ENCODE data around the gene KIAA1217.

The KIAA1217 gene

DNA sequence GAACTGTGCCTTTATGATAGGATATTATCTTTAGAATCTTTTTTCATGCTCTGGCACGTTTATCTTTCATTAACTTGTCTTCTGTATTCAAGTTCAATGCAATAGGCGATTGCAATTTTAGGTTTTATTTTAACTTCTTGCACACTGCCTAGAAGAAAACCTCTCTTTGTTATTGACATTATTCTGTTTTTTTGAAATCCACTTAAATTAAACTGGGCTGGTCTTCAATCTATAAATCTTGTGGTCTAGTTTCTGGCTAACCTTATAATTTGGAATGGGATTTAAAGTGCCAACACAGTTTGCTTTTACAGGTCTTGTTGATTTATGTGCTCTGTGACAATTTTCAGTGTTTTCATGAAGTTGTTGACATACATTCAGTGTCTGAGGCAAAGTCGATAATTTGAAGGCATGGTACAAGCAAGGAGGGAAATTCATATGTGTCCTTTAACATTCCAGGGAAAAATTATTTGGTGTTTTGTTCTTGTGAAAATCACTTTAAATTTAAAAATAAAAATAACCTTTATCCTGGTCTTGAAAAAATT lies 240.9 kb downstream of the KIAA1217 start:
- no peak for DNase-seq

DNA sequence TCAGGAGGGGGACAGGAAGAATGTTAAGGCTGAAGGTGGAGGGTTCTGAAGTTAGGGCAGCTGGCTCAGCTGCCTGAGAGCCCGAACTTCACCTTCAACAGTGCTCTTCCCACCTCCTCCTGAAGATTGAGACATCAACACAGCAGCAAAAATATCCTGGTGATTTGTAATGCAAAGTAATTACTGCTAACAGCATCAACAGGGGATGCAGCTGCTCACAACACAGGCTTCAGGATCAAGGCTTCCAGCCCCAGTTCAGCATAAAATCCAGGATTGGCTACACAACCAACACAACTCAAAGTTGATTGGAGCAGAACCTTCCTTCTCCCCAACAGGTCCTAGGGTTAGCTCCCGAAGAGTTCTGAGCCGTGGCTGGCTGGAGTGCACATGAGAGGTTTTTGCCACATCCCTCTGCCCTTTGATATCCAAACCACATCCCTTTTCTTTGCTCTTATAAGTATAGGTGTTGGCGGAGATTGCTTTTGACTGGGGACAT lies 242.4 kb downstream of the KIAA1217 start:
- DNase-seq = no peak

DNA sequence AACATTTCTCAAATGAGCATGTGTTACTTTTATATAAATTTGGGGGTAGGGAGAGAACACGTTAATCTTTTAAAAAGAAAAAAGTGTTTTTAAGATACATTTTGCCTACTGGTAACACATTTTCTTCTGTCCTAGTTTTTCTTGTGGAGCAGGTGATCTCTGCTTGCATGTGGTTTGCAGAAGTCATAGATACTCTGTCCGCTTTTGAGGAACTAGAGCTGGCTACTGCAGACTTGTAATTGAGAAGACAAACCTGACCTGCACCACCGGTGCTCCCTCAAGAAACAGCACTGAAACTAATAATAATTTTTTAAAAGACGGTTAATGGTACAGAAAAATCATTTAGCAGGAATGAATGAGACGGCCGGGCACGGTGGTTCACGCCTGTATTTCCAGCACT lies 243.1 kb downstream of the KIAA1217 start:
- no peak for DNase-seq

DNA sequence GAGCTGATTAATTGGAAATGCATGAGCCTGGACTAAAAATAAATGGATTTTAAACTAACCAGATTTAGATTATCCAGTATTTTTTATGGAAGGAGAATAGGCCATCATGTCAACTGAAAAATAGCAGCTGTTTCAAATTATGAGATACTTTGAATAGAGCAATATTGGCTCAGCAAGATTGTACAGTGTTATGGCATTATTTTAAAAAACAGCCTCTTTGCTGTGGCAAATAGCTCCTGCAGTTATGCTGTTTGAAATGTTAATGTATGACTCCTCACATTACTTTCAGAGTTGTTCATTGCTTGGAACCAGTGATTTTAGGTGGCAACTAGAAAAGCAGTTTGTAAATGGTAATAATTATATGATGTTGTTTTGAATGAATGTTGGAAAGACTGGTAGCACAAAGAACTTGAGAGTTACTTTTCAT lies 244.5 kb downstream of the KIAA1217 start:
- no peak for DNase-seq

DNA sequence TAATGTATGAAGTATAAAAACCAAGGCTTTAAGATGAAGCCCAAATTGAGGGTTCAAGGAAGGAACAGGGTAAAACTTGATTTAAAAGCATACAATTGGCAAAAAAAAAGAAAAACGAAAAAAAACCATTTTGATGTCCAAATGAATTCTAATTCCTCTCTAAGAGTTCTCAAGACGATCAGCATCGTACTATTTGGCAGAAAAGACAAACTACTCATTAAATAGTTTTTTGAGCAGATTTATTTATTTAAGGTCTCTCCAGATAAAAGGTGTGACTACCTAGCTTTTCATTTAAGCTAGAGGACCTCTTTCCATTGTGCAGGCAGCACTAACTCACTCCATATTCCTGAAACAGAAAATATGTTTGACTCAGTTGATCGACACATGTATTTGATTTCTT lies 245.0 kb downstream of the KIAA1217 start:
- DNase-seq = no peak

DNA sequence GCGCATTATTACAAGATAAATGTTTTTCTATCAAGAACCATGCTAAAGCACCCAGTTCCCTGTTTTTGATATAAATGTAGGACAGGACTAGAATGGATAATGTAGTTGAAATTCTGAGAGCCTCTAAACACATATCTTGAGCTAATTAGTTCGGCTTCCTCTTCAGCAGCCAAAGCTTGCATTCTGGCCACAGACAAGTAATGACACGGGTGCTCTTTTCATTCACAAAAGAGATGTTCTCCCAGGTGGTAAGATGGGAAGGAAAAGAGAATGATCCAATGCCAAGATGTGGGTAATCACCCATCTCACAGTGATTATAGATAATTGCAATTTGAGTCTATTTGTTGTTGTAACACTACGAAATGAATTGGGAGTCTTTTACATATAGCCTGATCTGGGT lies 246.5 kb downstream of the KIAA1217 start:
- no peak for DNase-seq

DNA sequence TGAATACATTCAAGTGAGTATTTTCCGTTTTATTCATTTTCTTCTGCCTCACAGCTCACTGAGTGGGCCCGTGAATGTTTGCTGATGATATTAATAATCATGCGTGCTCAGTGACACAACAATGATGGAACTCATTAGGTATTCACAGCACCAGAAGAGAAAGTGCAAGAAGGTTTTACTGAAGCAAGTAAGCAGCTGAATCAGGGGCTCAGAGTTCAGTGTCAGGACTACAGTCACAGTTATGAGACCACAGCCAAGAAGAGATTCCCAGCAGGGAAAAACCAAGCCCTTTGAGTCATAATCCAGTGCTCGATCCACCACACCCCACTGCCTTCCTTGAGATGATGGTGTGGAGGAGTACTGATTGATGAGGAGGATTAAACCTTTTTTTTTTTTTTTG lies 247.4 kb downstream of the KIAA1217 start:
- DNase-seq = no peak

DNA sequence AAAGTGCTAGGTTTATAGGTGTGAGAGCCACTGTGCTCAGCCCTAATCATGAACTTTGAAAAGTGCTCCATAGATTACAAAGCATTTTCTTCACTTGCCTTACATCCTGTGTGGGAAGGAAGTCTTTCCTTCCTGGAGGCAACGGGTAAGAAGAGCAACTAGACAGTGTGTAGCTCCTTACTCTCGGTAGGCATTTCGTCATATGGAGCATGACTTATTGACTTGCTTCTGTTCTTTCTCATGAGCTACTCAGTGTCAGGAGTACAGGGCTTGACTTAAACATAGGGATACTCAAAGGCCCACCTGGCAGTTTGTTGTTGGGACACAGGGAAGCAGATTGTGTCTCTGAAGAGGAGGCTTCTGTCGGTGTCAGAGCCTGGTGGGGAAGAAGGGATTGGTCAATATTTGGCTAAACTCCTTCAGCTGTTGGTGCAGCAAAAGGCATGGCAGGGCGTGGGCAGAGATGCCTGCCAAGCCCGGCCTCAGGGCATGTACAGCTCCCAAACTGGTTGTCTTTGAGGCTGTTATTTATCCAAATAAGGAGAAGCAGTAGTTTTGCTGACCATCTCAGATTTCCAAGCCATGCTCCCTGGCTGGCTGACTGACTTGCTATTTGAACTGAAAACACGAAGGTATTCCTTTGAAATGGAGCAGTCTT lies 248.9 kb downstream of the KIAA1217 start:
- no peak for DNase-seq

DNA sequence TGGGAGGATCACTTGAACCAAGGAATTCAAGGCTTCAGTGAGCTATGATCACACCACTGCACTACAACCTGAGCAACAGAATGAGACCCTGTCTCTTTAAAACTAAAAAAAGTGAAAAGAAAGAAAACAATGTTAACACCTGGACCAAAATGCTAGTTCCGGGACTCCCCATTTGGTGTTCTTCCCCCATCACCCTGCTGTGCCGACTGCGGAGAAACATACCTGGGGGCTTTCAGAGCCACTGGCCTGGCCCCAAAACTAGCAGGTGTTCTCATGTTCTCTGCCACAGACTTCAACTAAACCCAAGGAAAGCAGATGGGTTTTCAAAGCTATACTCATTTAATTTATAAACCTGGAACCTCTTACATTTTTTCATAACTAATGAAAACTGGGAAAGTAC lies 250.9 kb downstream of the KIAA1217 start:
- DNase-seq = no peak

DNA sequence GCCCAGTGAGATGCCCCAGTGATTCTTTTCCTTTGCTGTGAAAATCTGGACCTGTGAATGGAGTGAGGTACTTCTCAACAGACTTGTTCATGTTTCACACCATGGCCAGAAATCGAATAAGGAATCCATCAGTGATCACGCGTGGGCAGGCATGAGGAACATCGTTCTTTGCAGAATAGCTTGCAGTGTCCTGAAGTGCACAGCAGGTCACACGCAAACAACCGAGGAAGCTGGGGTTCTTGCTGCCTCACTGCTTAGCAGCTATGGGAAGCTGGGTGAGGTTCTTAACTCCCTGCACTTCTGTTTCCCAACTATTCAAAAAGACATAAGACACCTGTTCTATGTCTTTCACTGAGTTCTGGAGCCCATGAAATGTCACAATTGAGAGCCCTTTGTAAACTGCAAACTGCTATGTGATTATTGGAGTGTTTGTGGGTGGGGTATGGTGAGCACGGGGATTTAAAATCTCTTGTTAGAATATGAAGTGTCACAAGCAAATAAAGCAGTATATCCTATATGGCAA lies 253.4 kb downstream of the KIAA1217 start:
- no peak for DNase-seq

DNA sequence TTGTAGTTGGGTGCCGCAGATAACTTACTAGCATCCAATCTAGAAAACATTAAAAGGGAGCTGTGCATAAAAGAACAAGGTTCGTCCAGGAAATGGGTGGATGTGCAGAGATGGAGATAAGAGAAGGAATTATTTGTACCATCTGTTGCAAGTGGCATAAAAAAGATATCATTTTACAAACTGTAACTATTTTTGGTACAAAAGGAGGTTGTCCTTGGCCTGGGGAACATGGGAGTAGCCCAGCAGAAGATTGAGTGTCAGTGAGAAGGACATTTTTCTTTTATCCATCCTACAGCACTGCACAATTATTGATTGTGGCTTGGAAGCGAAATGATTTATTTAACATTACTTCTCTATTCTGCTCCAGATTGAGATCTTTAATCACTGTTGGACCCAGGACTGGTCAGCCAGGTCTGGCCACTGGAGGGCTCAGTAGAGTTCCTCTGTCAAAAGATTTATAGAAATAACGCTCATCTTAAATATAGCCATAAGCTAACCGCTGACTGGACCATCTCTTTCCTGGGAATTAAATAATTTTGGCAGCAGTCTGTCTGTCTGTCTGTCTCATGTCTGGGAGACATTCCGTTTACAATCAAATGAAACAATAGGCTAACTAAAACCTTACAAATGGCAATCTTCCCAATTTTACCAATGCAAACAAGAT lies 254.1 kb downstream of the KIAA1217 start:
- no peak for DNase-seq

DNA sequence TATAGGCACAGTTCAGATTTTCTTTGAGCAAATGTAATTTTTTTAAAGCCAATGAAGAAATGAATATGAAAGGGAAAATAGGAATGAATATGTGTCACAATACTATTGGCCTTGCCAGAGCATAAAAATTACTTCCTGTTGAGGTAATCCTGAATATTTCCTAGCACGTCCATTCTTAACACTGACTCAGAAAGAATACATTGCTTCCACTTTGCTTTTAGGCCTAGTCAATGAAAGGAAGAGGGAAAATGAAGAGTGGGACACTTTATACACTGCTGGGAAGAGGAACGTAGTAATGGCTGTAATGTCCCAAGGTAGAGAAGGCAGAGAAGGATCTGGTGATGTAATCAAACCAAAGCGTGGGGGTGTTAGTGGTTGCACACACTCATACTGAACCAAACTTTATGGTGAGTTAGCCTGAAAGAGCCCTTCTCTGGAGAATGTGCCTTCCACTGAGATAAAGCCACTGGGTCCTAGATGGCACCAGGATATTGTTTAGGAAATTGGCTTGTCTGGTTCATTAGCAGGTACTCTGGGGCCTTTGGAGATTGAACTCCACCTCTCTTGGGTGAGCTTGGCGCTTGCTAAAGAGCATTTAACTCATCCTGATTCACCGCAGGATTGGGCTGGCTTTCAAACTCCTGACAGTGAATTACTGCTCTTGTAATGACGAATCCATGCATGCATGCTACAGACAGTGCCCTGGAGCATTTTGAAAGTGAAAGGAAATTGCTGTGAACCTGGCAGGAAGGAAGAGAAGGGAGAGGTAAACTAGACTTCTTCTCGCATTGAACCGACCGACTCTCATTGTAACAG lies 254.9 kb downstream of the KIAA1217 start:
- peak in 1 of 2 donors; percentile 4 for DNase-seq

DNA sequence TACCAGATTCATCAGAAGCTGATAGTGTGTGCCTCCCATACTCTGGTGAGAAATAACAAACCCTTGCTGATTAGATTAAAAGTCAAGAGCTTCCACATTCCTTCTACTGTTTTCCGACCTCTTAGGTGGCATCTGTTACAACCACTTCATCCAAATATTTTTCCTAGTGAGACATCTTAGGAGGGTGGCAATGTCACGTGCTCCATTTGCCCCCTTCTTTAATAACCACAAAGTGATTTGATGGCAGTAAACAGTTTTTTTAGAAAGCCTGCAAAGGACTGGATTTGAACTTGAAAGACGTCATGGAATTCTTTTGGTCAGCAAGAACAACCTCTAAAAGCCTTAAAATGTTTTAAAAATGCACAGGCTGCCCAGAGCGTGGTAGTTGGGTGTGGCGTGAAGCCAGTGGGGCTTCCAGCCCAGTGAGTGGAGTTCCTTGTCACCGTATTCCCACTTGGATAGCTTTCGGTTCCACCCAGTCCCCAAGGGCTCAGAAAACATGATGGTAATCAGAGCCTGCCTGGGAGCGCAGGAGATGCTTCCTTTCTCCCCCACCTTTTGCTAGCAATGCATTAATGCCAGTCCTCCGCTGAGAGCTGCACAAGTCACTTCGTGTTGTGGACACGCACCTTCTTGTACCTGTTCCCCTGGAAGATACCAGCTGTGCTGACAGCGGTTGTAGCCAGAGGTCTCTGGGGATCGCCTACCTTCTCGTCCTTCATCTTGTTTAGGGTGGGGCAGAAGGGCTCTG lies 256.4 kb downstream of the KIAA1217 start:
- no peak for DNase-seq

DNA sequence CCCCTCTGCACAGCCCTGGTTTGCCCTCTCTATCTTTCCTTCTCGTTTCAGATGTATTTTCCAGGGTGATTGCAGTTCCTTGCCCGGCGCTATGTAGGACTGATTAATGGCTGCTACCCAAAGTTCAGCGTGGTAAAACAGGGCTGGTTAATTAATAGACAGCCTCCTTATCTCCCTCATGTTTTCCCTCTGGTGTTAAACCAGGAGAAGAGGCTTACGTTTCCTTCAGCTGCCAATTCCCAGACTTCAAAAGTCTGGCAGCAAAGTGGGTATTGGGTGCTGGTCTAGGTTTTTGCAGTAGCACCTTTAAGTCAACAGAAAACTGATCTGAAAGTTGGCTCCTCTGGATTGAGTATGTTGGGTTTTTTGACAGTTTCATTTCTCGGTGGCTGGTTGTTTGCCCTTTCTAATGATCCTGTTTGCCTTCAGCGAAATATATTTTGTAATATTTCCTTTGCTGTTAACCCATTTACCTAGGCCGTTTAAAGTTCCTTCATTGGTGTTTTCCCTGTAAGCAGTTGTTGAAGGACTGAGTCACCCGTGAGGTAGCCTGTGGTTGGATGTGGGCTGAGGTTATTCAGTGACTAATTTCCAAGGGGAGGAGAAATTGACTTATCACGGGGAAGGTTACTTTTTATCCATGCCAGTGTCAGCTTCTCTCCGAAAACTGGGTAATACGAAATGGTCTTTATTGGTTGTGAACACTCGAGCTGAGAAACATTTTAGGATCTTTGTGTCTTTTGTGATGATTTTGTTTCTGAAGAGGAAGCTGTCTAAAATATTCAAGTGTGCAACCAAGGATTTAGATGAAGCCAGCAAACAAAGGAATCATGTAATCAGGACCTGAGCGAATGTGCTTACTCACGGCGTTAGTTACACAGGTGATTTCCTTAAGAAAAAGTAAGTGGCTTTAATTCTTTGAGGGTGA lies 257.2 kb downstream of the KIAA1217 start:
- peak; percentile 33 to 39 for DNase-seq

DNA sequence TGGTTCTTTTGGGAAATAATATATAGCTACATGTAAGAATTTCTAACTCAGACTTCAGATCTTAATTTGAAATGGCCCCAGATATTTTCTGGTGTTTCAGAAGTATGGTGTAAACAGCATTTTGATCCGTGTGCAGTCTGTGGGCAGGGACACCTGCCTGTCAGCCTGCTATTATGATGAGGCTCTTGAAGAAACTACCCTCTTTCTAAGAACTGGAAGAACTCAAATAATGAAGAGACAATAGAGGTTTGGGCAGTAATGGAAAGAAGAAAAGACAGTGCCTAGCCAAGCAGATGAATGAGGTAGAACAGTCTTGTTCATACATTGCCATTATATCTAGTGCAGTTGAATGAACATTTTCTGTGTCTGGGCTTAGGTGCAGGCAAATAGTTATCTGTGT lies 258.2 kb downstream of the KIAA1217 start:
- DNase-seq = no peak

DNA sequence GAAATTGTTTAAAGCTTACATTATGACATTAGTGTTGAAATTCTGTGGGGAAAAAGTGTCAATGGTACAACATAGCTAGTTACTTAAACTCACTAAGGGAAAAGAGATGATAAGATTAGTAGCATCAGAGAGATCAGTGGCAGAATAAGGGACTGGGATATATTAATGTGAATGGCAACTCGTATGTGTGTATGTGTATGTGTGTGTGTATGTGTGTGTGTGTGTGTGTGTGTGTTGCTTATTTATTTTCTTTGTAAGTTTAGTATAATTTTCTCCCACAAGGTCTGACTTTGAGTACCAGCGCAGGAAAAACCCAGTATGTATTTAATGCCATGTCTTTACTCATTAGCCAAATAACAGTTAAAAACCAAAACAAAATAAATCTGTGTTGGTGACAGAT lies 258.7 kb downstream of the KIAA1217 start:
- DNase-seq = no peak

DNA sequence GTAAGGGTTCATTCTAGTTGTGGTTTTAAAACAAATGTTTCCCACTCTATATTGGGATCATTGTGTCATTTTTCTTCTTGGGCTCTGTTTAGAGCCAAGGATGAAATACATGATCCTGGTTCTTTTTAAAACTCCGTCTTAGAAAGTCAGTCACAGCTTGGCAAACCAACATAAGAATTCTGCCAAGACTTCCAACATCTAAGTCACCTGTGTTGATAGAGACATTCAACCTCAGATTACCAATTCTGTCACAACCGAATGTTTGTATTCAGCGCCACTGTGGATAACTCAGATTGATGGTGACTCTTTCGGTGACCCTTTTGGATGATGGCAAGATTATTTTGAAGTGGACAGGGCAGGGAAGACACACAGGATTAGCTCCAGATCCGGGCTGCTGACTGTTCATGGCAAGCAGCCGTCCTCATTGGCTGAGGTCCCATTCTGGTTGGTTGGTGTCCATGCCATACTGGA lies 259.4 kb downstream of the KIAA1217 start:
- no peak for DNase-seq

DNA sequence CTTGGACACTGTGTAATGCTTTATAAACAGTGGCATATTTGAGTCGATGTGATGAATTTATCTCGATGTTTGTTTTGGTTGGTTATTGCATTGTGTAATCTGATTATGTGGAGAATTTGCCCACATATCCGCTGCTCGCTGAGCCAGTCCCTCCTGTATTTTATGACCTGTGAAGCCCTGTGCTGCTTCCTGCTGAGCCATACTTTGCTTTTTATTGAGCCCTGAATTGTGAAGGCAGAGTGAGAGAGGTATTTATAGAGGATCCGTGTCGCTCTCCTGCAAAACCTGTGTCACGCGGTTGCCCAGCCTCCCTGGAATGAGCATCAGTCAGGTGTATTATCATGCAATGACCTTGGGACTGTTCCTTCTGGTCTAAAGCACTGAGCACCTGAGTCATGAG lies 261.1 kb downstream of the KIAA1217 start:
- no peak for DNase-seq

DNA sequence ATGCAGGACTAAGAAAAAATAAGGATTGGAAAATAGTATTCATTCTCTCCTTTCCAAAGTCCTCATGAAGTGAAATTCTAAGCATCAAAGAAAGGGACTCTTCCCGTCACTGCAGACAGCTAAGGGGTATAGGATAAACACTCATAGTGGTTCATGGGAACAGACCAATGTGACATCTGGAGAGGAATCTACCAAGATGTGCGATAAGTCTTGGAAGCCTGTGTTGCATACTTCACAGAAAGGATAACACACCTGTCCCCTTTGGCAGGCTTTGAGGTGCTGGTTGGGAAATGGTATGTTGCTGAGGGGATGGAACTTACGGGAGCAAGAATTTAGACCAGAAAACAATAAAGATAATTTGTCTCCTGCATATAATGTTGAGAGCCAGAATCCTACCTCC lies 266.7 kb downstream of the KIAA1217 start:
- DNase-seq = no peak

DNA sequence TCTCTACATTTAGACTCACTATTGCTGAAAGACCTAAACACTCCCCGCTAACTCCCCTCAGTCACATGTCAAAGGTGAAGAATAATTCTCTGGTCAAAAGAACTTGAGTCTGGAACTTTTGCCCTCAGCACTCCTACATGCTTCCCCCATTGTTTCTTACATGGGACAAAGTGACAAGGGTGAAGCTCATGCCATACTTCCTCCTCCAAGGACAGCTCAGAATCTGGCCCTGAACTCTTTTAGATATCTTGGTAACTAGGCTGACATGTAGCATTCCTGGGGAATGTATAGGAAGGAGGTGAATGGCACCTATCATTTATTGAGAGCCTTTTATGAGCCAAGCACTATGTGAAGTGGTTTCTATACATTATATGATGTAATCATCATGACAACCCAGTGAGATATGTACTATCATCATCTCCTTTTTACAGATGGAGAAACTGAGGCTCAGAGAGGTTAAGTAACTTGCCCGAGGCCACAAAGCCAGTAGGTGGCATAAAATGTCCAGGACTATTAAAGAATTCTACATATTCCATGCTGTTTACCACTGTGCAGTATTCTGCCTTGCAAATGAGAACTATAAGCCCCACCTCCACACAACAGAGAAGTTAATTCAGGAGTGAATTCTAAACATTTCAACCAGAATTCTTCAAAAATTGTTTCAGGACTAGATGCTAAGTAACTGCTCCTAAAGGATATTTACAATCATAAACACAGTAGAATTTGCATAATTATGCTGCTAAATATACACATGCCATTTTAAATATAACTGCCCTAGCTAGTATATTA lies 268.2 kb downstream of the KIAA1217 start:
- no peak for DNase-seq
